GM23338 (cell line): Measurements from ENCODE around the gene TOM1L2. TPM values are rescaled to one million over a fixed set of nuclear protein-coding genes. Genes with fewer than 3 reads are reported as not detected.
A peak's percentile ranks its signal among the peaks of the same experiment; 100 is the strongest.

Experiments
- ATAC-seq: fragments of 200-7000 bp; cut with Tn5 transposase; 3 replicates; pipeline ENCODE4 v1.9.1; 2020
- DNase-seq: peaks from one replicate; pipeline ENCODE4 v3.0.0-alpha.2; 2015; ENCODE audit warnings: low spot score
- H2AFZ ChIP-seq: fragments of 200-600 bp; sonication (generic); 2 replicates; pipeline ENCODE4 v1.8.0; 2016; ENCODE audit warnings: antibody characterized with exemption, mild to moderate bottlenecking, moderate library complexity
- H3F3A ChIP-seq: fragments of 200-600 bp; sonication (generic); replicated peaks from 2 replicates; pipeline ENCODE4 v1.8.0; 2017; ENCODE audit warnings: antibody characterized with exemption, mixed run types, low read depth
- H3K27ac ChIP-seq: fragments of 200-600 bp; sonication (generic); 2 replicates; pipeline ENCODE4 v1.6.1; 2016; ENCODE audit warnings: low read depth
- H3K27me3 ChIP-seq: fragments of 200-600 bp; sonication (generic); 2 replicates; pipeline ENCODE4 v1.8.0; 2016; ENCODE audit warnings: mild to moderate bottlenecking, mixed run types, moderate library complexity; ENCODE audit not compliant: insufficient read depth
- H3K36me3 ChIP-seq: fragments of 200-600 bp; sonication (generic); 2 replicates; pipeline ENCODE4 v1.8.0; 2016; ENCODE audit warnings: mild to moderate bottlenecking; ENCODE audit not compliant: insufficient read depth
- H3K4me1 ChIP-seq: fragments of 200-600 bp; sonication (generic); 2 replicates; pipeline ENCODE4 v1.8.0; 2016; ENCODE audit warnings: mild to moderate bottlenecking, moderate library complexity; ENCODE audit not compliant: insufficient read depth
- H3K4me2 ChIP-seq: fragments of 200-600 bp; sonication (generic); 2 replicates; pipeline ENCODE4 v1.7.1; 2017; ENCODE audit warnings: mixed run types
- H3K4me3 ChIP-seq: fragments of 200-600 bp; sonication (generic); 2 replicates; pipeline ENCODE4 v1.6.1; 2016; ENCODE audit warnings: mixed run types
- H3K79me2 ChIP-seq: fragments of 200-600 bp; sonication (generic); replicated peaks from 2 replicates; pipeline ENCODE4 v1.8.0; 2017; ENCODE audit warnings: mild to moderate bottlenecking; ENCODE audit not compliant: insufficient read depth
- H3K9me2 ChIP-seq: fragments of 200-600 bp; sonication (generic); 2 replicates; pipeline ENCODE4 v1.8.0; 2017; ENCODE audit not compliant: insufficient read depth
- H4K20me1 ChIP-seq: fragments of 200-600 bp; sonication (generic); replicated peaks from 2 replicates; pipeline ENCODE4 v1.8.0; 2017; ENCODE audit warnings: mild to moderate bottlenecking; ENCODE audit not compliant: insufficient read depth
- H3K27ac Mint-ChIP-seq: 2 replicates; pipeline ENCODE4 v1.8.0; 2020; ENCODE audit warnings: inconsistent platforms, mild to moderate bottlenecking, moderate library complexity, mixed read lengths
- H3K27me3 Mint-ChIP-seq: 3 replicates; pipeline ENCODE4 v1.8.0; 2022; ENCODE audit warnings: low read depth, mild to moderate bottlenecking, moderate library complexity, mixed read lengths, inconsistent platforms; ENCODE audit not compliant: insufficient read depth, poor library complexity
- H3K36me3 Mint-ChIP-seq: 3 replicates; pipeline ENCODE4 v1.8.0; 2021; ENCODE audit warnings: low read depth, mild to moderate bottlenecking, inconsistent platforms, moderate library complexity, mixed read lengths
- H3K4me1 Mint-ChIP-seq: 3 replicates; pipeline ENCODE4 v1.8.0; 2020; ENCODE audit warnings: mild to moderate bottlenecking, inconsistent platforms, mixed read lengths
- H3K4me3 Mint-ChIP-seq: 3 replicates; pipeline ENCODE4 v1.8.0; 2021; ENCODE audit warnings: moderate library complexity, mild to moderate bottlenecking, inconsistent platforms, mixed read lengths
- H3K9me3 Mint-ChIP-seq: 3 replicates; pipeline ENCODE4 v1.8.0; 2020; ENCODE audit warnings: moderate library complexity, mild to moderate bottlenecking, inconsistent platforms, mixed read lengths
- CREB1 ChIP-seq: fragments of 250-450 bp; sonication (Bioruptor Pico); IDR thresholded peaks from 2 replicates; pipeline ENCODE4 v1.5.0; 2020; ENCODE audit warnings: low read depth, mild to moderate bottlenecking, moderate library complexity
- EZH2phosphoT487 ChIP-seq: fragments of 200-600 bp; sonication (generic); IDR thresholded peaks from one replicate; pipeline ENCODE4 v1.8.1; 2018; ENCODE audit warnings: antibody characterized with exemption; ENCODE audit not compliant: unreplicated experiment
- POLR2AphosphoS5 ChIP-seq: IDR thresholded peaks from 2 replicates; pipeline ENCODE4 v1.6.1; 2016; ENCODE audit warnings: antibody characterized with exemption, low read depth
- REST ChIP-seq: IDR thresholded peaks from one replicate; pipeline ENCODE4 v1.6.1; 2018; ENCODE audit warnings: antibody characterized with exemption; ENCODE audit not compliant: unreplicated experiment
- ZNF331 ChIP-seq: fragments of 250-450 bp; sonication (Bioruptor Pico); IDR thresholded peaks from 2 replicates; pipeline ENCODE4 v1.5.0; 2020; ENCODE audit warnings: low read depth, mild to moderate bottlenecking, moderate library complexity
- polyA plus RNA-seq: library from polyadenylated mRNA; unstranded; fragments of >200 nt; fragmentation: Nextera tagmentation; extraction: Ambion mirVana; gene quantifications from 2 replicates; pipeline ENCODE4 v1.2.1, GENCODE V29; 2016
- total RNA-seq: library from RNA; depleted of rRNA; stranded (reverse); fragments of >200 nt; shearing (Covaris generic); gene quantifications from 2 replicates; pipeline ENCODE4 v1.2.3, GENCODE V29; 2014

Gene TOM1L2
- total and polyA plus RNA-seq, 2 experiments from 2014 or later: 3.3 TPM

- Histone ChIP-seq H3K36me3 (no peaks in the 10 kb centered on the region), H3K27me3 (no peaks in the 10 kb centered on the region), H3F3A (no peaks in the 10 kb centered on the region), H3K27ac (no peak overlapping the region), H4K20me1 (no peaks in the 10 kb centered on the region), H3K9me2 (no peaks in the 10 kb centered on the region), H2AFZ (no peak overlapping the region), H3K4me2 (no peak overlapping the region), H3K79me2 (no peaks in the 10 kb centered on the region), H3K4me1 (peaks cover 4% of the 10 kb centered on the region; the same call in 1 of the 2 replicates), H3K4me3 (no peak overlapping the region)
- TF ChIP-seq REST (no peak), EZH2phosphoT487 (no peak), CREB1 (no peak)
- Mint-ChIP-seq H3K27ac (no peak overlapping the region), H3K4me3 (no peak overlapping the region), H3K27me3 (peaks cover 10% of the 10 kb centered on the region), H3K9me3 (no peaks in the 10 kb centered on the region), H3K4me1 (peaks cover 5% of the 10 kb centered on the region; the same call in 1 of the 3 replicates), H3K36me3 (no peaks in the 10 kb centered on the region)
- ATAC-seq (no peak), DNase-seq (no peak)
Measured at GRCh38 chr17:17975436-17975835, 3.2 kb upstream of the TOM1L2 start.

- Mint-ChIP-seq H3K36me3 (no peaks in the 10 kb centered on the region), H3K27ac (peak overlapping the region; percentile 81; the same call in 1 of the 2 replicates), H3K4me3 (peak overlapping the region; percentile 90), H3K4me1 (peaks cover 5% of the 10 kb centered on the region; the same call in 1 of the 3 replicates), H3K27me3 (peaks cover 11% of the 10 kb centered on the region), H3K9me3 (no peaks in the 10 kb centered on the region)
- Histone ChIP-seq H4K20me1 (no peaks in the 10 kb centered on the region), H2AFZ (no peak overlapping the region), H3K27me3 (no peaks in the 10 kb centered on the region), H3K4me3 (peak overlapping the region; percentile 50), H3F3A (no peaks in the 10 kb centered on the region), H3K36me3 (no peaks in the 10 kb centered on the region), H3K27ac (no peak overlapping the region), H3K4me1 (peaks cover 4% of the 10 kb centered on the region; the same call in 1 of the 2 replicates), H3K9me2 (no peaks in the 10 kb centered on the region), H3K79me2 (no peaks in the 10 kb centered on the region), H3K4me2 (peak overlapping the region; percentile 69)
- no peak for ATAC-seq
- no peak for TF ChIP-seq POLR2AphosphoS5
- no peak for DNase-seq
Measured at GRCh38 chr17:17972952-17973254, 703 bp upstream of the TOM1L2 start.

GRCh38 chr17:17971431-17972125 is 622 bp downstream of the TOM1L2 start:
- H3K4me1 ChIP-seq: peaks cover 4% of the 10 kb centered on the region; the same call in 1 of the 2 replicates
- Mint-ChIP-seq H3K9me3 (no peaks in the 10 kb centered on the region), H3K36me3 (no peaks in the 10 kb centered on the region), H3K27ac (no peak overlapping the region), H3K4me1 (peaks cover 5% of the 10 kb centered on the region; the same call in 1 of the 3 replicates), H3K27me3 (peaks cover 11% of the 10 kb centered on the region), H3K4me3 (peak overlapping the region; percentile 60)
- H3K27ac ChIP-seq: no peak overlapping the region
- no peak for ATAC-seq
- H3K4me3 ChIP-seq: peak overlapping the region; percentile 51
- TF ChIP-seq ZNF331 (CRISPR knock-in tag) (no peak), CREB1 (no peak)
- H3K36me3 ChIP-seq: no peaks in the 10 kb centered on the region
- H2AFZ ChIP-seq: no peak overlapping the region
- no peaks in the 10 kb centered on the region for H4K20me1 ChIP-seq
- H3K9me2 ChIP-seq: no peaks in the 10 kb centered on the region
- H3K4me2 ChIP-seq: peak overlapping the region; percentile 81
- no peaks in the 10 kb centered on the region for H3F3A ChIP-seq
- H3K79me2 ChIP-seq: no peaks in the 10 kb centered on the region
- no peak for DNase-seq
- no peaks in the 10 kb centered on the region for H3K27me3 ChIP-seq
